Activated CD4-positive, alpha-beta T cell treated with anti-CD3 and anti-CD28 coated beads, Interleukin-2, amount 50 U/mL, for 16 hours (primary cell): Measurements from ENCODE around the gene DGCR8.
"Not testable (repeated sequence)": the region's sequence is repeated elsewhere in the genome, so short reads cannot be mapped to it uniquely, and the experiment has no call there.

Experiments
- DNase-seq: peaks from one replicate; pipeline ENCODE4 v3.0.0-alpha.2; 2020

Gene DGCR8

GRCh38 chr22:20053407-20054033, 26.5 kb upstream of the DGCR8 start:
- DNase-seq: no peak

- no peak for DNase-seq
These were observed 26.0 kb upstream of the DGCR8 start for GRCh38 chr22:20054034-20054427.

- no peak for DNase-seq
These were observed 25.6 kb upstream of the DGCR8 start for GRCh38 chr22:20054485-20054884.

- no peak for DNase-seq
These were observed 24.9 kb upstream of the DGCR8 start for GRCh38 chr22:20055144-20055543.

GRCh38 chr22:20055654-20056053, 24.4 kb upstream of the DGCR8 start:
- no peak for DNase-seq

GRCh38 chr22:20056161-20056560, 23.9 kb upstream of the DGCR8 start:
- no peak for DNase-seq

- DNase-seq: no peak
These were observed 23.2 kb upstream of the DGCR8 start for GRCh38 chr22:20056696-20057386.

GRCh38 chr22:20057596-20058268, 22.3 kb upstream of the DGCR8 start:
- DNase-seq: no peak

- DNase-seq: no peak
These were observed 20.9 kb upstream of the DGCR8 start for GRCh38 chr22:20058989-20059770.

GRCh38 chr22:20060700-20061480, 19.2 kb upstream of the DGCR8 start:
- no peak for DNase-seq

GRCh38 chr22:20061481-20061861, 18.6 kb upstream of the DGCR8 start:
- DNase-seq: no peak

- DNase-seq: no peak
These were observed 17.8 kb upstream of the DGCR8 start for GRCh38 chr22:20062043-20062765.

GRCh38 chr22:20062766-20063083, 17.3 kb upstream of the DGCR8 start:
- DNase-seq: no peak

GRCh38 chr22:20063271-20064139, 16.5 kb upstream of the DGCR8 start:
- DNase-seq: no peak

- no peak for DNase-seq
These were observed 15.9 kb upstream of the DGCR8 start for GRCh38 chr22:20064140-20064480.

- DNase-seq: no peak
These were observed 15.3 kb upstream of the DGCR8 start for GRCh38 chr22:20064545-20065262.

- DNase-seq: no peak
These were observed 14.0 kb upstream of the DGCR8 start for GRCh38 chr22:20065896-20066616.

- no peak for DNase-seq
These were observed 13.2 kb upstream of the DGCR8 start for GRCh38 chr22:20066617-20067383.

GRCh38 chr22:20067384-20067682, 12.7 kb upstream of the DGCR8 start:
- DNase-seq: not testable (repeated sequence)
